Endothelial cell of umbilical vein (primary cell): Measurements from ENCODE around the gene ADAMTSL2. TPM values are rescaled to one million over a fixed set of nuclear protein-coding genes. Genes with fewer than 3 reads are reported as not detected.

Source experiments
- BruUV-seq: library from RNA; stranded (reverse); fragments of 400-500 nt; replicated peaks from 2 replicates; lab custom pipeline; 2021; lab: Mats Ljungman, UMichigan
- CTCF ChIA-PET: fragments of 300-600, 350-600 bp; sonication (Branson Sonifier 250); formaldehyde crosslinking; loops from one replicate; lab custom pipeline; 2021; ENCODE audit warnings: antibody characterized with exemption, inconsistent platforms; lab: Charles Lee
- POLR2A ChIA-PET: fragments of 300-600, 350-600 bp; sonication (Branson Sonifier 250); formaldehyde crosslinking; loops from one replicate; lab custom pipeline; 2021; ENCODE audit warnings: antibody characterized with exemption, inconsistent platforms; lab: Charles Lee
- DNase-seq: peaks from one replicate; pipeline ENCODE4 v3.0.0-alpha.2; 2011; ENCODE audit warnings: low read depth, low spot score
- FAIRE-seq: peaks from 2 replicates; lab custom pipeline; 2011; peaks lifted over from hg19 to GRCh38; lab: Jason Lieb, UNC
- H2AFZ ChIP-seq: 2 replicates; pipeline ENCODE4 v1.6.0; 2012; ENCODE audit warnings: low read depth, low read length, control low read depth, inconsistent platforms
- H3K27ac ChIP-seq: 2 replicates; pipeline ENCODE4 v1.5.1; 2011; ENCODE audit warnings: low read depth, mild to moderate bottlenecking, control low read depth, low read length, moderate library complexity; ENCODE audit not compliant: insufficient read depth
- H3K27me3 ChIP-seq, 2 experiments: 2 replicates each; pipeline versions ENCODE4 v1.6.0 to v1.6.1; 2011; ENCODE audit warnings: low read length in 2 of 2, mixed read lengths in 1 of 2; ENCODE audit not compliant: control insufficient read depth in 2 of 2, insufficient read depth in 2 of 2
- H3K36me3 ChIP-seq, 2 experiments: 2 replicates in 1 of 2; 3 replicates in 1 of 2; pipeline ENCODE4 v1.5.1; 2011; ENCODE audit warnings: low read length in 2 of 2, mild to moderate bottlenecking in 1 of 2, moderate library complexity in 1 of 2; ENCODE audit not compliant: control insufficient read depth in 2 of 2, insufficient read depth in 2 of 2; ENCODE audit errors: extremely low read depth in 1 of 2
- H3K4me1 ChIP-seq: 3 replicates; pipeline ENCODE4 v1.5.1; 2011; ENCODE audit warnings: mild to moderate bottlenecking, low read length; ENCODE audit not compliant: control insufficient read depth, insufficient read depth; ENCODE audit errors: extremely low read depth
- H3K4me2 ChIP-seq: 2 replicates; pipeline ENCODE4 v1.6.1; 2011; ENCODE audit warnings: low read length, control low read depth, mixed read lengths; ENCODE audit not compliant: insufficient read depth
- H3K4me3 ChIP-seq, 3 experiments: fragments of 200-600 bp in 1 of 3; sonication (generic), shearing (Covaris generic) in 1 of 3; replicated peaks in 1 of 3; 2 replicates each; pipeline ENCODE4 v1.5.1; 2011 to 2016; ENCODE audit warnings: control low read depth in 3 of 3, low read length in 3 of 3, mild to moderate bottlenecking in 2 of 3, inconsistent platforms in 1 of 3, low read depth in 1 of 3, moderate library complexity in 1 of 3; ENCODE audit not compliant: insufficient read depth in 1 of 3
- H3K79me2 ChIP-seq: 2 replicates; pipeline ENCODE4 v1.6.0; 2012; ENCODE audit warnings: low read length, inconsistent platforms; ENCODE audit not compliant: control insufficient read depth, insufficient read depth
- H3K9ac ChIP-seq: replicated peaks from 2 replicates; pipeline ENCODE3; 2011; ENCODE audit warnings: low read length, control low read depth; ENCODE audit not compliant: insufficient read depth; ENCODE audit errors: extremely low read depth
- H3K9me1 ChIP-seq: replicated peaks from 3 replicates; pipeline ENCODE4 v1.6.0; 2011; ENCODE audit warnings: mild to moderate bottlenecking, low read length; ENCODE audit not compliant: control insufficient read depth, insufficient read depth; ENCODE audit errors: extremely low read depth
- H3K9me3 ChIP-seq: replicated peaks from 2 replicates; pipeline ENCODE4 v1.5.1; 2012; ENCODE audit warnings: low read length, inconsistent platforms; ENCODE audit not compliant: control insufficient read depth, insufficient read depth
- H4K20me1 ChIP-seq: replicated peaks from 2 replicates; pipeline ENCODE3; 2011; ENCODE audit warnings: mild to moderate bottlenecking, low read length; ENCODE audit not compliant: control insufficient read depth, insufficient read depth; ENCODE audit errors: extremely low read depth
- CTCF ChIP-seq, 2 donors: IDR thresholded peaks; 1 replicate in 1 of 2; 2 replicates in 1 of 2; pipeline ENCODE4 v1.5.1; 2011; ENCODE audit warnings: low read length in 2 of 2, mild to moderate bottlenecking in 2 of 2, moderate library complexity in 2 of 2, control low read depth in 1 of 2, inconsistent platforms in 1 of 2, low read depth in 1 of 2; ENCODE audit not compliant: insufficient read depth in 1 of 2; ENCODE audit errors: extremely low read depth in 1 of 2
- EZH2 ChIP-seq: IDR thresholded peaks from 2 replicates; pipeline ENCODE4 v1.6.1; 2012; ENCODE audit warnings: borderline replicate concordance, low read depth, mild to moderate bottlenecking, moderate library complexity, low read length, inconsistent platforms; ENCODE audit not compliant: severe bottlenecking
- FOS ChIP-seq: IDR thresholded peaks from 2 replicates; pipeline ENCODE4 v1.6.1; 2011; ENCODE audit warnings: mild to moderate bottlenecking, low read length, moderate library complexity, borderline replicate concordance; ENCODE audit not compliant: insufficient read depth
- JUN ChIP-seq: IDR thresholded peaks from 2 replicates; pipeline ENCODE4 v1.6.1; 2011; ENCODE audit warnings: borderline replicate concordance, low read depth; ENCODE audit not compliant: insufficient read length, insufficient read depth
- MAX ChIP-seq: IDR thresholded peaks from 2 replicates; pipeline ENCODE4 v1.6.1; 2011; ENCODE audit not compliant: insufficient read depth, insufficient read length
- MYC ChIP-seq: IDR thresholded peaks from one replicate; pipeline ENCODE4 v1.6.1; 2011; ENCODE audit warnings: mild to moderate bottlenecking, low read depth, low read length
- POLR2A ChIP-seq: IDR thresholded peaks from 2 replicates; pipeline ENCODE4 v1.6.1; 2012; ENCODE audit warnings: low read depth, mild to moderate bottlenecking, control low read depth, low read length
- POLR2AphosphoS5 ChIP-seq: IDR thresholded peaks from 2 replicates; pipeline ENCODE4 v1.6.1; 2012; ENCODE audit warnings: low read depth, mild to moderate bottlenecking, control low read depth, low read length, moderate library complexity; ENCODE audit not compliant: insufficient read depth
- dilution Hi-C: fragments of 300-500 bp; cut with MboI; formaldehyde crosslinking; loops from one replicate; pipeline ENCODE4 v1.15.0; 2019; ENCODE audit warnings: low sequenced_read_pairs; ENCODE audit not compliant: extremely low pct_ligation_motif_present
- intact Hi-C: fragments of 100-400 bp; cut with micrococcal nuclease; formaldehyde crosslinking; loops from one replicate; pipeline ENCODE4 v1.10.0; 2022
- polyA plus RNA-seq, 4 experiments: library from polyadenylated mRNA; depleted of rRNA in 3 of 4; stranded (reverse) in 3 of 4; unstranded in 1 of 4; fragments of >200 nt; gene quantifications; 2 replicates each; pipeline versions ENCODE4 v1.2.1 to v1.2.3, GENCODE V29; 2011 to 2012; ENCODE audit warnings: missing spikeins in 1 of 4
- total RNA-seq: library from RNA; stranded (reverse); gene quantifications from 2 replicates; pipeline ENCODE4 v1.2.3, GENCODE V29; 2021

ADAMTSL2 gene
- total and polyA plus RNA-seq, 2 donors (not counting 3 experiments of a cell fraction or from before 2014, with no cell fraction given) = not detected

GRCh38 chr9:133570691-133571080 is 36.2 kb downstream of the ADAMTSL2 start:
- CTCF ChIA-PET = interaction anchor here (1.9 kb wide), 1 partner anchor 10 kb away, joined by 5 read pairs; no protein-coding TSS in a partner anchor

More at GRCh38 chr9:133570691-133571080, 36.2 kb downstream of the ADAMTSL2 start:
- Histone ChIP-seq H3K4me2 (no peak overlapping the region), H4K20me1 (no peaks in the 10 kb centered on the region), H3K27ac (no peak overlapping the region), H3K4me3 (no peak overlapping the region), H3K27me3 (no peaks in the 10 kb centered on the region), H3K9me1 (no peaks in the 10 kb centered on the region), H3K36me3 (no peaks in the 10 kb centered on the region), H2AFZ (no peak overlapping the region), H3K9me3 (no peaks in the 10 kb centered on the region), H3K4me1 (no peaks in the 10 kb centered on the region), H3K9ac (no peak overlapping the region), H3K79me2 (no peaks in the 10 kb centered on the region)
- dilution Hi-C loops (no loop called here), intact Hi-C loops (no loop called here)
- BruUV-seq = no TSS peak
- TF ChIP-seq CTCF (IDR thresholded peaks at IDR 0.05; ENCODE audit: extremely low read depth in 1 of 2, insufficient read depth in 1 of 2, low read depth in 1 of 2, low read length in 2 of 2) = no peak
- no peak for TF ChIP-seq POLR2A
- no peak for TF ChIP-seq POLR2AphosphoS5
- no peak for TF ChIP-seq EZH2
- no peak for TF ChIP-seq JUN
- TF ChIP-seq FOS = no peak
- TF ChIP-seq MYC = no peak
- no peak for TF ChIP-seq MAX
- DNase-seq = no peak
- POLR2A ChIA-PET = no interaction called here
- no peak for FAIRE-seq
